ENCODE results near the gene PLXNB2.

The PLXNB2 gene

GRCh38 chr22:50283821-50284220 is 23.6 kb downstream of the PLXNB2 start:
- TF ChIP-seq ZFP3 (CRISPR knock-in tag; IDR thresholded peaks at IDR 0.05) (no peak), BACH2 (CRISPR knock-in tag; IDR thresholded peaks at IDR 0.05; ENCODE audit: borderline replicate concordance) (no peak), ZNF8 (CRISPR knock-in tag; IDR thresholded peaks at IDR 0.05) (no peak), ZFP30 (CRISPR knock-in tag; IDR thresholded peaks at IDR 0.05) (no peak), TSHZ2 (CRISPR knock-in tag; IDR thresholded peaks at IDR 0.05) (no peak), ZNF565 (CRISPR knock-in tag; conservative IDR thresholded peaks at IDR 0.05; ENCODE audit: low read depth) (no peak), POU6F1 (CRISPR knock-in tag; IDR thresholded peaks at IDR 0.05; ENCODE audit: borderline replicate concordance, low read depth) (no peak), ZNF70 (CRISPR knock-in tag; IDR thresholded peaks at IDR 0.05) (no peak), OSR1 (CRISPR knock-in tag; IDR thresholded peaks at IDR 0.05) (no peak), ISL1 (CRISPR knock-in tag; IDR thresholded peaks at IDR 0.05) (no peak), SNAI2 (CRISPR knock-in tag; IDR thresholded peaks at IDR 0.05) (no peak), CSDC2 (CRISPR knock-in tag; IDR thresholded peaks at IDR 0.05) (no peak), CREB5 (CRISPR knock-in tag; IDR thresholded peaks at IDR 0.05; ENCODE audit: low read depth) (no peak), RARB (CRISPR knock-in tag; IDR thresholded peaks at IDR 0.05) (no peak), TCF4 (CRISPR knock-in tag; IDR thresholded peaks at IDR 0.05; ENCODE audit: borderline replicate concordance) (no peak), GLIS3 (CRISPR knock-in tag; IDR thresholded peaks at IDR 0.05) (no peak), ARNTL (CRISPR knock-in tag; IDR thresholded peaks at IDR 0.05; ENCODE audit: borderline replicate concordance, low read depth) (no peak)
- no peak for ATAC-seq

- ATAC-seq: peak; percentile 85
- TF ChIP-seq RARB (CRISPR knock-in tag; IDR thresholded peaks at IDR 0.05) (no peak), ISL1 (CRISPR knock-in tag; IDR thresholded peaks at IDR 0.05) (no peak), ZFP3 (CRISPR knock-in tag; IDR thresholded peaks at IDR 0.05) (no peak), TOX (CRISPR knock-in tag; IDR thresholded peaks at IDR 0.05; ENCODE audit: borderline replicate concordance) (no peak), TCF4 (CRISPR knock-in tag; IDR thresholded peaks at IDR 0.05; ENCODE audit: borderline replicate concordance) (no peak), PPARA (CRISPR knock-in tag; IDR thresholded peaks at IDR 0.05; ENCODE audit: borderline replicate concordance) (no peak), ZFP30 (CRISPR knock-in tag; IDR thresholded peaks at IDR 0.05) (no peak), CREB5 (CRISPR knock-in tag; IDR thresholded peaks at IDR 0.05; ENCODE audit: low read depth) (no peak), GLIS3 (CRISPR knock-in tag; IDR thresholded peaks at IDR 0.05) (no peak), PATZ1 (CRISPR knock-in tag; IDR thresholded peaks at IDR 0.05; ENCODE audit: borderline replicate concordance) (no peak)
These were observed 24.9 kb downstream of the PLXNB2 start for GRCh38 chr22:50282361-50283155.

GRCh38 chr22:50281957-50282356 is 25.5 kb downstream of the PLXNB2 start:
- ATAC-seq: no peak
- TF ChIP-seq TSHZ2 (CRISPR knock-in tag; IDR thresholded peaks at IDR 0.05): no peak
- no peak for TF ChIP-seq CSRNP3 (CRISPR knock-in tag; IDR thresholded peaks at IDR 0.05)
- no peak for TF ChIP-seq PATZ1 (CRISPR knock-in tag; IDR thresholded peaks at IDR 0.05; ENCODE audit: borderline replicate concordance)
- no peak for TF ChIP-seq CSDC2 (CRISPR knock-in tag; IDR thresholded peaks at IDR 0.05)
